GM12878 (cell line): Measurements from ENCODE around the gene CARD14. TPM values are rescaled to one million over a fixed set of nuclear protein-coding genes. Genes with fewer than 3 reads are reported as not detected.

Experiments
- ATAC-seq: fragments of 200-7000 bp; cut with Tn5 transposase; 3 replicates; pipeline ENCODE4 v1.9.1; 2020; ENCODE audit warnings: mild to moderate bottlenecking, moderate library complexity
- BruUV-seq: library from RNA; stranded (reverse); fragments of 400-500 nt; replicated peaks from 2 replicates; lab custom pipeline; 2021; lab: Mats Ljungman, UMichigan
- CTCF ChIA-PET: fragments of 300-600 bp; sonication (Branson Sonifier 250); formaldehyde crosslinking; extraction: SDS; loops from one replicate; lab custom pipeline; 2021; ENCODE audit warnings: inconsistent platforms; lab: Yijun Ruan, JAX
- POLR2A ChIA-PET: fragments of 350-600 bp; formaldehyde crosslinking; extraction: SDS; loops from one replicate; lab custom pipeline; 2021; ENCODE audit warnings: inconsistent platforms; lab: Charles Lee
- RAD21 ChIA-PET: fragments of 300-600 bp; sonication (Branson Sonifier 250); formaldehyde crosslinking; loops from one replicate; lab custom pipeline; 2023; ENCODE audit warnings: antibody characterized with exemption; ENCODE audit not compliant: unreplicated experiment; lab: Charles Lee
- SMC1A ChIA-PET: fragments of 300-600 bp; sonication (Branson Sonifier 250); formaldehyde crosslinking; loops from one replicate; lab custom pipeline; 2023; ENCODE audit not compliant: unreplicated experiment, uncharacterized antibody; lab: Charles Lee
- DNase-seq: peaks from one replicate; pipeline ENCODE4 v3.0.0-alpha.2; 2011; ENCODE audit warnings: low read depth, low spot score
- FAIRE-seq: peaks from 3 replicates; lab custom pipeline; 2011; peaks lifted over from hg19 to GRCh38; lab: Jason Lieb, UNC
- H2AFZ ChIP-seq: 2 replicates; pipeline ENCODE4 v1.6.0; 2011; ENCODE audit warnings: low read depth, low read length, control low read depth; ENCODE audit not compliant: control insufficient read depth
- H3K27ac ChIP-seq: 2 replicates; pipeline ENCODE4 v1.5.1; 2011; ENCODE audit warnings: control low read depth; ENCODE audit not compliant: control insufficient read depth, insufficient read depth
- H3K27me3 ChIP-seq, 2 experiments: replicated peaks in 1 of 2; 2 replicates each; pipeline versions ENCODE4 v1.6.0 to v1.6.1; 2011; ENCODE audit warnings: low read length in 1 of 2; ENCODE audit not compliant: control insufficient read depth in 2 of 2, insufficient read depth in 2 of 2
- H3K36me3 ChIP-seq, 2 experiments: 2 replicates each; pipeline ENCODE4 v1.5.1; 2011; ENCODE audit warnings: low read length in 1 of 2; ENCODE audit not compliant: control insufficient read depth in 2 of 2, insufficient read depth in 2 of 2
- H3K4me1 ChIP-seq: 2 replicates; pipeline ENCODE4 v1.6.1; 2011; ENCODE audit warnings: mild to moderate bottlenecking, low read length, moderate library complexity, mixed read lengths; ENCODE audit not compliant: control insufficient read depth, insufficient read depth
- H3K4me2 ChIP-seq: 2 replicates; pipeline ENCODE4 v1.6.0; 2011; ENCODE audit warnings: control low read depth; ENCODE audit not compliant: control insufficient read depth, insufficient read depth
- H3K4me3 ChIP-seq: fragments of 200-600 bp; sonication (generic); 2 replicates; pipeline ENCODE4 v1.5.1; 2016
- H3K79me2 ChIP-seq: 2 replicates; pipeline ENCODE4 v1.6.0; 2011; ENCODE audit warnings: low read length; ENCODE audit not compliant: control insufficient read depth, insufficient read depth
- H3K9ac ChIP-seq: 2 replicates; pipeline ENCODE4 v1.8.0; 2011; ENCODE audit warnings: low read length, control low read depth, mixed read lengths; ENCODE audit not compliant: control insufficient read depth, insufficient read depth
- H3K9me3 ChIP-seq: replicated peaks from 3 replicates; pipeline ENCODE4 v1.5.1; 2011; ENCODE audit warnings: mild to moderate bottlenecking, low read length; ENCODE audit not compliant: control insufficient read depth, insufficient read depth
- H4K20me1 ChIP-seq: 2 replicates; pipeline ENCODE4 v1.6.0; 2011; ENCODE audit not compliant: control insufficient read depth, insufficient read depth
- CBFB ChIP-seq: IDR thresholded peaks from 2 replicates; pipeline ENCODE4 v1.6.1; 2016; ENCODE audit warnings: antibody characterized with exemption, low read depth
- CEBPB ChIP-seq, 2 experiments: fragments of 150-350 bp in 1 of 2; IDR thresholded peaks; 2 replicates each; pipeline ENCODE4 v1.6.1; 2012 to 2014; ENCODE audit warnings: low read depth in 2 of 2, low read length in 2 of 2, borderline replicate concordance in 1 of 2, inconsistent platforms in 1 of 2
- FOXK2 ChIP-seq: fragments of 450-650 bp; IDR thresholded peaks from 2 replicates; pipeline ENCODE4 v1.6.1; 2017; ENCODE audit warnings: mild to moderate bottlenecking, moderate library complexity
- IKZF2 ChIP-seq, 2 experiments: fragments of 450-650 bp; IDR thresholded peaks; 2 replicates each; pipeline ENCODE4 v1.6.1; 2017; ENCODE audit warnings: mild to moderate bottlenecking in 2 of 2, moderate library complexity in 2 of 2
- JUND ChIP-seq: IDR thresholded peaks from 2 replicates; pipeline ENCODE4 v1.6.1; 2012; ENCODE audit warnings: low read depth, mild to moderate bottlenecking, low read length, improper control_type of control experiment, moderate library complexity
- MXI1 ChIP-seq: fragments of 150-350 bp; IDR thresholded peaks from 2 replicates; pipeline ENCODE4 v1.6.1; 2011; ENCODE audit warnings: low read depth, mild to moderate bottlenecking, inconsistent platforms, low read length, improper control_type of control experiment
- NFIC ChIP-seq: IDR thresholded peaks from 2 replicates; pipeline ENCODE4 v1.6.1; 2012; ENCODE audit warnings: low read depth, mild to moderate bottlenecking, inconsistent platforms, low read length, moderate library complexity
- NRF1 ChIP-seq: conservative IDR thresholded peaks from 2 replicates; pipeline ENCODE4 v1.6.1; 2011; ENCODE audit warnings: mild to moderate bottlenecking, low read depth, low read length, improper control_type of control experiment
- RAD21 ChIP-seq: IDR thresholded peaks from 2 replicates; pipeline ENCODE4 v1.6.1; 2011; ENCODE audit warnings: mild to moderate bottlenecking, low read depth, low read length, moderate library complexity; ENCODE audit not compliant: insufficient read depth
- SIN3A ChIP-seq: IDR thresholded peaks from 2 replicates; pipeline ENCODE4 v1.6.1; 2012; ENCODE audit warnings: low read depth, low read length, improper control_type of control experiment
- SMC3 ChIP-seq: IDR thresholded peaks from 2 replicates; pipeline ENCODE4 v1.6.1; 2011; ENCODE audit warnings: low read length, improper control_type of control experiment, borderline replicate concordance
- SP1 ChIP-seq: IDR thresholded peaks from one replicate; pipeline ENCODE4 v1.6.1; 2011; ENCODE audit warnings: low read depth, low read length
- SRF ChIP-seq, 2 experiments: IDR thresholded peaks; 2 replicates each; pipeline ENCODE4 v1.6.1; 2011; ENCODE audit warnings: low read depth in 2 of 2, low read length in 2 of 2, mild to moderate bottlenecking in 1 of 2, moderate library complexity in 1 of 2
- ZNF384 ChIP-seq: IDR thresholded peaks from 2 replicates; pipeline ENCODE4 v1.6.1; 2012; ENCODE audit warnings: low read depth, mild to moderate bottlenecking, low read length, improper control_type of control experiment, borderline replicate concordance
- WGBS: methylation state at CpG from one replicate; pipeline ENCODE4 v1.1.6; 2016; ENCODE audit warnings: low lambda C conversion rate; ENCODE audit not compliant: insufficient replicate concordance, insufficient coverage; ENCODE audit errors: missing lambda C conversion rate; 5-methylcytosine and 5-hydroxymethylcytosine counted together
- in situ Hi-C: fragments of 300-500 bp; cut with MboI; formaldehyde crosslinking; loops from 9 replicates; pipeline ENCODE4 v1.14.3; 2018; ENCODE audit warnings: mixed read lengths
- intact Hi-C: fragments of 100-400 bp; cut with micrococcal nuclease; formaldehyde crosslinking; loops from one replicate; pipeline ENCODE4 v1.14.2; 2022; ENCODE audit not compliant: unreplicated experiment
- polyA plus RNA-seq, 11 experiments: library from polyadenylated mRNA; depleted of rRNA in 4 of 11; unstranded in 6 of 11; stranded (reverse) in 5 of 11; fragments of >200 nt; fragmentation: Nextera tagmentation in 4 of 11; fragmentation: Illumina TruSeq in 1 of 11; extraction: Ambion mirVana in 4 of 11; extraction: Trizol in 1 of 11; gene quantifications; 1 replicate in 1 of 11; 2 replicates in 10 of 11; pipeline versions ENCODE4 v1.2.1 to v1.2.3, GENCODE V29; 2011 to 2016; ENCODE audit warnings: inconsistent platforms in 2 of 11, missing spikeins in 2 of 11, low read depth in 1 of 11
- total RNA-seq, 4 experiments: library from RNA; depleted of rRNA in 3 of 4; stranded (reverse); fragments of >200 nt in 3 of 4; fragmentation: Illumina TruSeq in 1 of 4; extraction: Trizol in 1 of 4; gene quantifications; 2 replicates each; pipeline versions ENCODE4 v1.2.1 to v1.2.3, GENCODE V29; 2013 to 2021
- TF ChIP-seq, protein P1 (sequence below): fragments of 450-650 bp; formaldehyde crosslinking; IDR thresholded peaks from 2 replicates; pipeline ENCODE4 v1.4.0; 2022; ENCODE audit warnings: mild to moderate bottlenecking, moderate library complexity
- TF ChIP-seq, protein P2 (sequence below): IDR thresholded peaks from 2 replicates; pipeline ENCODE4 v1.6.1; 2012; ENCODE audit warnings: low read depth, low read length, improper control_type of control experiment
- TF ChIP-seq, protein P3 (sequence below), 3 experiments: IDR thresholded peaks in 2 of 3; conservative IDR thresholded peaks in 1 of 3; 2 replicates each; pipeline ENCODE4 v1.5.1; 2011; ENCODE audit warnings: low read depth in 3 of 3, low read length in 3 of 3, mild to moderate bottlenecking in 3 of 3, control low read depth in 2 of 3, moderate library complexity in 2 of 3, inconsistent platforms in 1 of 3, mixed read lengths in 1 of 3; ENCODE audit not compliant: control insufficient read depth in 2 of 3, insufficient read depth in 1 of 3; ENCODE audit errors: extremely low read depth in 1 of 3

Gene CARD14
- total and polyA plus RNA-seq, 10 of the 15 experiments (the other 5 are each of a cell fraction or from before 2014, with no cell fraction given): 0.08 to 0.15 TPM; not detected in 8

- Histone ChIP-seq H3K36me3 (no peaks in the 10 kb centered on the region), H3K4me2 (no peak overlapping the region), H3K27ac (no peak overlapping the region), H3K9me3 (no peaks in the 10 kb centered on the region), H3K9ac (no peak overlapping the region), H3K4me3 (no peak overlapping the region), H3K27me3 (no peaks in the 10 kb centered on the region), H3K4me1 (no peaks in the 10 kb centered on the region), H2AFZ (no peak overlapping the region), H3K79me2 (no peaks in the 10 kb centered on the region), H4K20me1 (no peaks in the 10 kb centered on the region)
- TF ChIP-seq, protein P1, sequence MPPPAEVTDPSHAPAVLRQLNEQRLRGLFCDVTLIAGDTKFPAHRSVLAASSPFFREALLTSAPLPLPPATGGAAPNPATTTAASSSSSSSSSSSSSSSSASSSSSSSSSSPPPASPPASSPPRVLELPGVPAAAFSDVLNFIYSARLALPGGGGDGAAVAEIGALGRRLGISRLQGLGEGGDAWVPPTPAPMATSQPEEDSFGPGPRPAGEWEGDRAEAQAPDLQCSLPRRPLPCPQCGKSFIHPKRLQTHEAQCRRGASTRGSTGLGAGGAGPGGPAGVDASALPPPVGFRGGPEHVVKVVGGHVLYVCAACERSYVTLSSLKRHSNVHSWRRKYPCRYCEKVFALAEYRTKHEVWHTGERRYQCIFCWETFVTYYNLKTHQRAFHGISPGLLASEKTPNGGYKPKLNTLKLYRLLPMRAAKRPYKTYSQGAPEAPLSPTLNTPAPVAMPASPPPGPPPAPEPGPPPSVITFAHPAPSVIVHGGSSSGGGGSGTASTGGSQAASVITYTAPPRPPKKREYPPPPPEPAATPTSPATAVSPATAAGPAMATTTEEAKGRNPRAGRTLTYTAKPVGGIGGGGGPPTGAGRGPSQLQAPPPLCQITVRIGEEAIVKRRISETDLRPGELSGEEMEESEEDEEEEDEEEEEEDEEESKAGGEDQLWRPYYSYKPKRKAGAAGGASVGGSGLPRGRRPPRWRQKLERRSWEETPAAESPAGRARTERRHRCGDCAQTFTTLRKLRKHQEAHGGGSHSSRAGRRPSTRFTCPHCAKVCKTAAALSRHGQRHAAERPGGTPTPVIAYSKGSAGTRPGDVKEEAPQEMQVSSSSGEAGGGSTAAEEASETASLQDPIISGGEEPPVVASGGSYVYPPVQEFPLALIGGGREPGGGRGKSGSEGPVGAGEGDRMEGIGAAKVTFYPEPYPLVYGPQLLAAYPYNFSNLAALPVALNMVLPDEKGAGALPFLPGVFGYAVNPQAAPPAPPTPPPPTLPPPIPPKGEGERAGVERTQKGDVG (CRISPR knock-in tag): no peak
- no peak for TF ChIP-seq IKZF2 (IDR thresholded peaks at IDR 0.05)
- no peak for TF ChIP-seq MXI1
- TF ChIP-seq SP1: no peak
- no peak for TF ChIP-seq SIN3A
- TF ChIP-seq, protein P2, sequence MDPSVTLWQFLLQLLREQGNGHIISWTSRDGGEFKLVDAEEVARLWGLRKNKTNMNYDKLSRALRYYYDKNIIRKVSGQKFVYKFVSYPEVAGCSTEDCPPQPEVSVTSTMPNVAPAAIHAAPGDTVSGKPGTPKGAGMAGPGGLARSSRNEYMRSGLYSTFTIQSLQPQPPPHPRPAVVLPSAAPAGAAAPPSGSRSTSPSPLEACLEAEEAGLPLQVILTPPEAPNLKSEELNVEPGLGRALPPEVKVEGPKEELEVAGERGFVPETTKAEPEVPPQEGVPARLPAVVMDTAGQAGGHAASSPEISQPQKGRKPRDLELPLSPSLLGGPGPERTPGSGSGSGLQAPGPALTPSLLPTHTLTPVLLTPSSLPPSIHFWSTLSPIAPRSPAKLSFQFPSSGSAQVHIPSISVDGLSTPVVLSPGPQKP: no peak
- TF ChIP-seq SRF (IDR thresholded peaks at IDR 0.05; ENCODE audit: low read depth in 2 of 2, low read length in 2 of 2): 0 out of 4 replicates have a peak, but pooled peaks of 1 of the 2 experiments have one; percentile 1
- no peak for TF ChIP-seq CBFB
- TF ChIP-seq ZNF384: no peak
- no peak for TF ChIP-seq NRF1
- no peak for TF ChIP-seq NFIC
- TF ChIP-seq FOXK2: no peak
- TF ChIP-seq, protein P3, sequence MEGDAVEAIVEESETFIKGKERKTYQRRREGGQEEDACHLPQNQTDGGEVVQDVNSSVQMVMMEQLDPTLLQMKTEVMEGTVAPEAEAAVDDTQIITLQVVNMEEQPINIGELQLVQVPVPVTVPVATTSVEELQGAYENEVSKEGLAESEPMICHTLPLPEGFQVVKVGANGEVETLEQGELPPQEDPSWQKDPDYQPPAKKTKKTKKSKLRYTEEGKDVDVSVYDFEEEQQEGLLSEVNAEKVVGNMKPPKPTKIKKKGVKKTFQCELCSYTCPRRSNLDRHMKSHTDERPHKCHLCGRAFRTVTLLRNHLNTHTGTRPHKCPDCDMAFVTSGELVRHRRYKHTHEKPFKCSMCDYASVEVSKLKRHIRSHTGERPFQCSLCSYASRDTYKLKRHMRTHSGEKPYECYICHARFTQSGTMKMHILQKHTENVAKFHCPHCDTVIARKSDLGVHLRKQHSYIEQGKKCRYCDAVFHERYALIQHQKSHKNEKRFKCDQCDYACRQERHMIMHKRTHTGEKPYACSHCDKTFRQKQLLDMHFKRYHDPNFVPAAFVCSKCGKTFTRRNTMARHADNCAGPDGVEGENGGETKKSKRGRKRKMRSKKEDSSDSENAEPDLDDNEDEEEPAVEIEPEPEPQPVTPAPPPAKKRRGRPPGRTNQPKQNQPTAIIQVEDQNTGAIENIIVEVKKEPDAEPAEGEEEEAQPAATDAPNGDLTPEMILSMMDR (IDR thresholded peaks at IDR 0.05 in 2 of 3, conservative IDR thresholded peaks at IDR 0.05 in 1 of 3; ENCODE audit: control insufficient read depth in 2 of 3, extremely low read depth in 1 of 3, insufficient read depth in 1 of 3, low read depth in 3 of 3, low read length in 3 of 3): peak in 1 of 3 experiments; percentile 16; a peak in 2 of 6 replicates
- no peak for TF ChIP-seq CEBPB (IDR thresholded peaks at IDR 0.05; ENCODE audit: borderline replicate concordance in 1 of 2, low read depth in 2 of 2, low read length in 2 of 2)
- TF ChIP-seq JUND: no peak
- 0 out of 2 replicates have a peak, but pooled peaks have one; percentile 11 for TF ChIP-seq RAD21
- no peak for TF ChIP-seq SMC3
- ChIA-PET POLR2A (no interaction called here), CTCF (interaction anchor here (0.8 kb wide), 1 partner anchor 18 kb away, joined by 3 read pairs; no protein-coding TSS in a partner anchor), RAD21 (no interaction called here), SMC1A (no interaction called here)
- in situ Hi-C loops: no loop called here
- no peak for FAIRE-seq
- WGBS: 46% methylated on average over 24 of the region's 26 CpGs
- DNase-seq: no peak
- no TSS peak for BruUV-seq
- peak; percentile 67 for ATAC-seq
- intact Hi-C loops: no loop called here
Measured at GRCh38 chr17:80248894-80249710, 79.3 kb downstream of the CARD14 start.
